GM23338 (cell line): ENCODE results near the gene PFKM. TPM values are rescaled to one million over a fixed set of nuclear protein-coding genes. Genes with fewer than 3 reads are reported as not detected.

Experiments used
- ATAC-seq: fragments of 200-7000 bp; cut with Tn5 transposase; 3 replicates; pipeline ENCODE4 v1.9.1; 2020
- DNase-seq: peaks from one replicate; pipeline ENCODE4 v3.0.0-alpha.2; 2015; ENCODE audit warnings: low spot score
- H2AFZ ChIP-seq: fragments of 200-600 bp; sonication (generic); 2 replicates; pipeline ENCODE4 v1.8.0; 2016; ENCODE audit warnings: antibody characterized with exemption, mild to moderate bottlenecking, moderate library complexity
- H3F3A ChIP-seq: fragments of 200-600 bp; sonication (generic); replicated peaks from 2 replicates; pipeline ENCODE4 v1.8.0; 2017; ENCODE audit warnings: antibody characterized with exemption, mixed run types, low read depth
- H3K27ac ChIP-seq: fragments of 200-600 bp; sonication (generic); 2 replicates; pipeline ENCODE4 v1.6.1; 2016; ENCODE audit warnings: low read depth
- H3K27me3 ChIP-seq: fragments of 200-600 bp; sonication (generic); 2 replicates; pipeline ENCODE4 v1.8.0; 2016; ENCODE audit warnings: mild to moderate bottlenecking, mixed run types, moderate library complexity; ENCODE audit not compliant: insufficient read depth
- H3K36me3 ChIP-seq: fragments of 200-600 bp; sonication (generic); 2 replicates; pipeline ENCODE4 v1.8.0; 2016; ENCODE audit warnings: mild to moderate bottlenecking; ENCODE audit not compliant: insufficient read depth
- H3K4me1 ChIP-seq: fragments of 200-600 bp; sonication (generic); 2 replicates; pipeline ENCODE4 v1.8.0; 2016; ENCODE audit warnings: mild to moderate bottlenecking, moderate library complexity; ENCODE audit not compliant: insufficient read depth
- H3K4me2 ChIP-seq: fragments of 200-600 bp; sonication (generic); 2 replicates; pipeline ENCODE4 v1.7.1; 2017; ENCODE audit warnings: mixed run types
- H3K4me3 ChIP-seq: fragments of 200-600 bp; sonication (generic); 2 replicates; pipeline ENCODE4 v1.6.1; 2016; ENCODE audit warnings: mixed run types
- H3K79me2 ChIP-seq: fragments of 200-600 bp; sonication (generic); replicated peaks from 2 replicates; pipeline ENCODE4 v1.8.0; 2017; ENCODE audit warnings: mild to moderate bottlenecking; ENCODE audit not compliant: insufficient read depth
- H3K9me2 ChIP-seq: fragments of 200-600 bp; sonication (generic); 2 replicates; pipeline ENCODE4 v1.8.0; 2017; ENCODE audit not compliant: insufficient read depth
- H4K20me1 ChIP-seq: fragments of 200-600 bp; sonication (generic); replicated peaks from 2 replicates; pipeline ENCODE4 v1.8.0; 2017; ENCODE audit warnings: mild to moderate bottlenecking; ENCODE audit not compliant: insufficient read depth
- H3K27ac Mint-ChIP-seq: 2 replicates; pipeline ENCODE4 v1.8.0; 2020; ENCODE audit warnings: inconsistent platforms, mild to moderate bottlenecking, moderate library complexity, mixed read lengths
- H3K27me3 Mint-ChIP-seq: 3 replicates; pipeline ENCODE4 v1.8.0; 2022; ENCODE audit warnings: low read depth, mild to moderate bottlenecking, moderate library complexity, mixed read lengths, inconsistent platforms; ENCODE audit not compliant: insufficient read depth, poor library complexity
- H3K36me3 Mint-ChIP-seq: 3 replicates; pipeline ENCODE4 v1.8.0; 2021; ENCODE audit warnings: low read depth, mild to moderate bottlenecking, inconsistent platforms, moderate library complexity, mixed read lengths
- H3K4me1 Mint-ChIP-seq: 3 replicates; pipeline ENCODE4 v1.8.0; 2020; ENCODE audit warnings: mild to moderate bottlenecking, inconsistent platforms, mixed read lengths
- H3K4me3 Mint-ChIP-seq: 3 replicates; pipeline ENCODE4 v1.8.0; 2021; ENCODE audit warnings: moderate library complexity, mild to moderate bottlenecking, inconsistent platforms, mixed read lengths
- H3K9me3 Mint-ChIP-seq: 3 replicates; pipeline ENCODE4 v1.8.0; 2020; ENCODE audit warnings: moderate library complexity, mild to moderate bottlenecking, inconsistent platforms, mixed read lengths
- CREB1 ChIP-seq: fragments of 250-450 bp; sonication (Bioruptor Pico); IDR thresholded peaks from 2 replicates; pipeline ENCODE4 v1.5.0; 2020; ENCODE audit warnings: low read depth, mild to moderate bottlenecking, moderate library complexity
- ETS1 ChIP-seq: IDR thresholded peaks from 2 replicates; pipeline ENCODE4 v1.6.1; 2016; ENCODE audit warnings: antibody characterized with exemption
- EZH2 ChIP-seq: fragments of 200-600 bp; sonication (generic); IDR thresholded peaks from one replicate; pipeline ENCODE4 v1.8.0; 2017; ENCODE audit warnings: antibody characterized with exemption, mild to moderate bottlenecking, low read depth; ENCODE audit not compliant: unreplicated experiment
- EZH2phosphoT487 ChIP-seq: fragments of 200-600 bp; sonication (generic); IDR thresholded peaks from one replicate; pipeline ENCODE4 v1.8.1; 2018; ENCODE audit warnings: antibody characterized with exemption; ENCODE audit not compliant: unreplicated experiment
- JUNB ChIP-seq: IDR thresholded peaks from one replicate; pipeline ENCODE4 v1.6.1; 2016; ENCODE audit warnings: antibody characterized with exemption; ENCODE audit not compliant: unreplicated experiment
- NANOG ChIP-seq: IDR thresholded peaks from 2 replicates; pipeline ENCODE4 v1.6.1; 2016; ENCODE audit warnings: antibody characterized with exemption, borderline replicate concordance
- POLR2AphosphoS5 ChIP-seq: IDR thresholded peaks from 2 replicates; pipeline ENCODE4 v1.6.1; 2016; ENCODE audit warnings: antibody characterized with exemption, low read depth
- REST ChIP-seq: IDR thresholded peaks from one replicate; pipeline ENCODE4 v1.6.1; 2018; ENCODE audit warnings: antibody characterized with exemption; ENCODE audit not compliant: unreplicated experiment
- STAT1 ChIP-seq: IDR thresholded peaks from one replicate; pipeline ENCODE4 v1.6.1; 2016; ENCODE audit warnings: antibody characterized with exemption; ENCODE audit not compliant: unreplicated experiment
- ZNF114 ChIP-seq: fragments of 250-450 bp; sonication (Bioruptor Pico); IDR thresholded peaks from 2 replicates; pipeline ENCODE4 v1.5.0; 2020; ENCODE audit warnings: mild to moderate bottlenecking, moderate library complexity
- ZNF331 ChIP-seq: fragments of 250-450 bp; sonication (Bioruptor Pico); IDR thresholded peaks from 2 replicates; pipeline ENCODE4 v1.5.0; 2020; ENCODE audit warnings: low read depth, mild to moderate bottlenecking, moderate library complexity
- ZNF462 ChIP-seq: fragments of 250-450 bp; sonication (Bioruptor Pico); IDR thresholded peaks from 2 replicates; pipeline ENCODE4 v1.5.0; 2020; ENCODE audit warnings: mild to moderate bottlenecking, moderate library complexity
- polyA plus RNA-seq: library from polyadenylated mRNA; unstranded; fragments of >200 nt; fragmentation: Nextera tagmentation; extraction: Ambion mirVana; gene quantifications from 2 replicates; pipeline ENCODE4 v1.2.1, GENCODE V29; 2016
- total RNA-seq: library from RNA; depleted of rRNA; stranded (reverse); fragments of >200 nt; shearing (Covaris generic); gene quantifications from 2 replicates; pipeline ENCODE4 v1.2.3, GENCODE V29; 2014

Gene PFKM
- total and polyA plus RNA-seq, 2 experiments from 2014 or later: 47.2 to 82.5 TPM

- H3F3A ChIP-seq: no peaks in the 10 kb centered on the region
- no peak overlapping the region for H3K4me3 Mint-ChIP-seq
- H3K27me3 Mint-ChIP-seq: no peaks in the 10 kb centered on the region
- H3K36me3 Mint-ChIP-seq: peaks cover 19% of the 10 kb centered on the region
- H3K4me1 Mint-ChIP-seq: no peaks in the 10 kb centered on the region
- H3K27me3 ChIP-seq: no peaks in the 10 kb centered on the region
- no peak for ATAC-seq
- no peak overlapping the region for H3K27ac Mint-ChIP-seq
- DNase-seq: no peak
- H3K4me2 ChIP-seq: no peak overlapping the region
- no peaks in the 10 kb centered on the region; the same call in none of the 2 replicates for H4K20me1 ChIP-seq
- no peaks in the 10 kb centered on the region for H3K4me1 ChIP-seq
- H3K9me2 ChIP-seq: no peaks in the 10 kb centered on the region
- no peaks in the 10 kb centered on the region for H3K79me2 ChIP-seq
- H3K4me3 ChIP-seq: no peak overlapping the region
- TF ChIP-seq CREB1 (CRISPR knock-in tag) (no peak), EZH2phosphoT487 (no peak)
- no peak overlapping the region for H2AFZ ChIP-seq
- H3K27ac ChIP-seq: no peak overlapping the region
- no peaks in the 10 kb centered on the region for H3K9me3 Mint-ChIP-seq
- H3K36me3 ChIP-seq: peaks cover 15% of the 10 kb centered on the region
These were observed 44.9 kb upstream of the PFKM start for GRCh38 chr12:48074266-48074665.

- Mint-ChIP-seq H3K4me3 (no peak overlapping the region), H3K36me3 (peaks cover 21% of the 10 kb centered on the region)
- TF ChIP-seq ETS1 (no peak), EZH2 (no peak), ZNF114 (CRISPR knock-in tag) (no peak), ZNF331 (CRISPR knock-in tag) (no peak), NANOG (no peak), STAT1 (no peak), REST (no peak), ZNF462 (CRISPR knock-in tag) (no peak), JUNB (no peak), EZH2phosphoT487 (no peak), CREB1 (CRISPR knock-in tag) (no peak), POLR2AphosphoS5 (no peak)
These were observed 43.3 kb upstream of the PFKM start for GRCh38 chr12:48075832-48076231.

More at GRCh38 chr12:48075832-48076231, 43.3 kb upstream of the PFKM start:
- Histone ChIP-seq H3K27me3 (no peaks in the 10 kb centered on the region), H3F3A (no peaks in the 10 kb centered on the region), H3K79me2 (no peaks in the 10 kb centered on the region), H3K27ac (no peak overlapping the region), H4K20me1 (no peaks in the 10 kb centered on the region; the same call in none of the 2 replicates), H3K4me2 (no peak overlapping the region), H3K4me3 (no peak overlapping the region), H3K9me2 (no peaks in the 10 kb centered on the region), H2AFZ (no peak overlapping the region), H3K36me3 (peaks cover 12% of the 10 kb centered on the region), H3K4me1 (no peaks in the 10 kb centered on the region)
- H3K9me3 Mint-ChIP-seq: no peaks in the 10 kb centered on the region
- H3K27me3 Mint-ChIP-seq: peaks cover 2% of the 10 kb centered on the region
- H3K27ac Mint-ChIP-seq: no peak overlapping the region
- no peaks in the 10 kb centered on the region for H3K4me1 Mint-ChIP-seq
- ATAC-seq: no peak
- DNase-seq: no peak
